ENCODE measurements around the gene HDAC4. TPM values are rescaled to one million over a fixed set of nuclear protein-coding genes. Genes with fewer than 3 reads are reported as not detected.
A peak's percentile ranks its signal among the peaks of the same experiment; 100 is the strongest.

The HDAC4 gene
- total RNA-seq, 1 experiment from 2014 or later: 21.8 TPM

GRCh38 chr2:239246723-239247122 lies 154.1 kb downstream of the HDAC4 start:
- no peak overlapping the region for H3K27ac Mint-ChIP-seq (ENCODE audit: low read depth, unreplicated experiment)
- no peaks in the 10 kb centered on the region for H3K4me1 Mint-ChIP-seq (ENCODE audit: insufficient read depth, unreplicated experiment)
- intact Hi-C loops (cut with micrococcal nuclease): no loop called here
- ChIA-PET CTCF (interaction anchor here (0.8 kb wide), 1 partner anchor 22 kb away, joined by 3 read pairs; no protein-coding TSS in a partner anchor), POLR2A (interaction anchor here (0.6 to 1.0 kb wide), 5 partner anchors 28 to 741 kb away, joined by 3 to 5 read pairs (median 3); no protein-coding TSS in a partner anchor)
- no peak for TF ChIP-seq CTCF (IDR thresholded peaks at IDR 0.05; ENCODE audit: unreplicated experiment)
- peak; percentile 42 for DNase-seq (ENCODE audit: unreplicated experiment)
- no peaks in the 10 kb centered on the region for H3K27me3 Mint-ChIP-seq (ENCODE audit: insufficient read depth, unreplicated experiment)
- no peaks in the 10 kb centered on the region for H3K9me3 Mint-ChIP-seq (ENCODE audit: unreplicated experiment)
- BruUV-seq (replicated peaks): no TSS peak
- peak overlapping the region; percentile 48 for H3K4me3 Mint-ChIP-seq (ENCODE audit: unreplicated experiment)
- peaks cover 5% of the 10 kb centered on the region for H3K36me3 Mint-ChIP-seq (ENCODE audit: insufficient read depth, unreplicated experiment)

- CTCF ChIA-PET: no interaction called here
These were observed 154.7 kb downstream of the HDAC4 start for GRCh38 chr2:239245872-239246721.

DNA sequence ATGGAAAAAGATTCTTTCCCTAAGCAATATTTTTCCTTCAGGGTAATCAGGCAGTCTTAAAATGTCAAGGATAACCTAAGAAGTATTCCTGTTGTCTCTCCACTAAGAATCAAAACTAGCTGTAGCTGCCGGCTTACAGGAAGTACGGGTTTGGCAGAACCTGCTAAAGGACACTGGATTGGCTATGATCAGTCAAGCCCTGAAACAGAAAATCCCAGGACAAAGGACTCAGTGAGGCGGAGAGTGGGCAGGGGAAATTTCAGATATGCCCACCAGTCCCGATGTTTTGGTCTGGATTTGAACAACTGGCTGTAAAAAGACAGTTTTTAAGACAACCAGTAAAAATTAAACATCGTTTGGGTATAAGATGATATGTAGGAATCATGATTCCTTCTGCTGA lies 155.7 kb downstream of the HDAC4 start:
- intact Hi-C loops (cut with micrococcal nuclease): no loop called here
- no peaks in the 10 kb centered on the region for H3K9me3 Mint-ChIP-seq (ENCODE audit: unreplicated experiment)
- TF ChIP-seq CTCF (IDR thresholded peaks at IDR 0.05; ENCODE audit: unreplicated experiment): no peak
- BruUV-seq (replicated peaks): no TSS peak
- peaks cover 7% of the 10 kb centered on the region for H3K36me3 Mint-ChIP-seq (ENCODE audit: insufficient read depth, unreplicated experiment)
- no peaks in the 10 kb centered on the region for H3K4me1 Mint-ChIP-seq (ENCODE audit: insufficient read depth, unreplicated experiment)
- H3K4me3 Mint-ChIP-seq (ENCODE audit: unreplicated experiment): no peak overlapping the region
- ChIA-PET CTCF (interaction anchor here (0.6 kb wide), 1 partner anchor 13 kb away, joined by 3 read pairs; no protein-coding TSS in a partner anchor), POLR2A (no interaction called here)
- H3K27me3 Mint-ChIP-seq (ENCODE audit: insufficient read depth, unreplicated experiment): no peaks in the 10 kb centered on the region
- DNase-seq (ENCODE audit: unreplicated experiment): no peak
- H3K27ac Mint-ChIP-seq (ENCODE audit: low read depth, unreplicated experiment): no peak overlapping the region

More at GRCh38 chr2:239245872-239246721, 154.7 kb downstream of the HDAC4 start:
- peak overlapping the region; percentile 48 for H3K4me3 Mint-ChIP-seq (ENCODE audit: unreplicated experiment)
- no peaks in the 10 kb centered on the region for H3K27me3 Mint-ChIP-seq (ENCODE audit: insufficient read depth, unreplicated experiment)
- H3K4me1 Mint-ChIP-seq (ENCODE audit: insufficient read depth, unreplicated experiment): no peaks in the 10 kb centered on the region
- POLR2A ChIA-PET: interaction anchor here (0.6 to 1.0 kb wide), 5 partner anchors 29 to 741 kb away, joined by 3 to 5 read pairs (median 3); no protein-coding TSS in a partner anchor
- no TSS peak for BruUV-seq (replicated peaks)
- H3K9me3 Mint-ChIP-seq (ENCODE audit: unreplicated experiment): no peaks in the 10 kb centered on the region
- peak; percentile 24 for DNase-seq (ENCODE audit: unreplicated experiment)
- peaks cover 5% of the 10 kb centered on the region for H3K36me3 Mint-ChIP-seq (ENCODE audit: insufficient read depth, unreplicated experiment)
- no peak overlapping the region for H3K27ac Mint-ChIP-seq (ENCODE audit: low read depth, unreplicated experiment)
- intact Hi-C loops (cut with micrococcal nuclease): no loop called here
- TF ChIP-seq CTCF (IDR thresholded peaks at IDR 0.05; ENCODE audit: unreplicated experiment): no peak

DNA sequence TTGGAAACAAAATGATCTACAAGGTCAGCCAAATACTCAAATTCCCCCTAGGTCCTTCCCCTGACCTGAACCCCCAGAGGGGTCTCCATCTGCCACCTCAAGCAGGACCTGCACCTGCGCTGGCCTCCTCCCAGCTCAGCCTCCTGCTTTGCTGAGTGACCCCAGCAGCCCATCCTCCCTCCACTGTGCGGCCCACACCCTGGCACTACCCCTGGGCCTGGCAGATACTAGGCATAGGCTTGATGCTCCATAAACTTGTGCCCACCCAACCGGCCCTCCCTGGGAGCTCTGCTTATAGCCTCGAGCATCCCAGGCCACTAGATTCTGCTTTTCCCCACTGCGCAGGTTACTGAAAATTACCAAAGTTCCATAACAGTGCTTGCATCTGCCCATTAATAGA lies 156.2 kb downstream of the HDAC4 start:
- H3K27me3 Mint-ChIP-seq (ENCODE audit: insufficient read depth, unreplicated experiment): no peaks in the 10 kb centered on the region
- no peak for TF ChIP-seq CTCF (IDR thresholded peaks at IDR 0.05; ENCODE audit: unreplicated experiment)
- peaks cover 11% of the 10 kb centered on the region for H3K36me3 Mint-ChIP-seq (ENCODE audit: insufficient read depth, unreplicated experiment)
- no TSS peak for BruUV-seq (replicated peaks)
- no peak overlapping the region for H3K4me3 Mint-ChIP-seq (ENCODE audit: unreplicated experiment)
- H3K9me3 Mint-ChIP-seq (ENCODE audit: unreplicated experiment): no peaks in the 10 kb centered on the region
- no peak overlapping the region for H3K27ac Mint-ChIP-seq (ENCODE audit: low read depth, unreplicated experiment)
- intact Hi-C loops (cut with micrococcal nuclease): no loop called here
- ChIA-PET CTCF (no interaction called here), POLR2A (interaction anchor here (1.5 kb wide), 1 partner anchor 31 kb away, joined by 5 read pairs; no protein-coding TSS in a partner anchor)
- DNase-seq (ENCODE audit: unreplicated experiment): no peak
- no peaks in the 10 kb centered on the region for H3K4me1 Mint-ChIP-seq (ENCODE audit: insufficient read depth, unreplicated experiment)
